GM23248 (cell line): ENCODE results near the gene PEPD. TPM values are rescaled to one million over a fixed set of nuclear protein-coding genes. Genes with fewer than 3 reads are reported as not detected.
"Not testable (repeated sequence)": the region's sequence is repeated elsewhere in the genome, so short reads cannot be mapped to it uniquely, and the experiment has no call there.

Source experiments
- DNase-seq: peaks from one replicate; pipeline ENCODE4 v3.0.0-alpha.2; 2015
- H2AFZ ChIP-seq: fragments of 200-600 bp; sonication (generic); 2 replicates; pipeline ENCODE4 v1.6.1; 2016; ENCODE audit warnings: antibody characterized with exemption
- H3F3A ChIP-seq: fragments of 200-600 bp; sonication (generic); 2 replicates; pipeline ENCODE4 v1.6.1; 2016; ENCODE audit warnings: mild to moderate bottlenecking, antibody characterized with exemption, mixed run types; ENCODE audit not compliant: insufficient read depth
- H3K27ac ChIP-seq: fragments of 200-600 bp; sonication (generic); 2 replicates; pipeline ENCODE4 v1.5.1; 2016; ENCODE audit warnings: mild to moderate bottlenecking
- H3K27me3 ChIP-seq: fragments of 200-600 bp; sonication (generic); replicated peaks from 2 replicates; pipeline ENCODE4 v1.6.1; 2016; ENCODE audit warnings: mild to moderate bottlenecking; ENCODE audit not compliant: insufficient read depth
- H3K36me3 ChIP-seq: fragments of 200-600 bp; sonication (generic); 2 replicates; pipeline ENCODE4 v1.6.1; 2016; ENCODE audit warnings: low read depth, mild to moderate bottlenecking
- H3K4me1 ChIP-seq: fragments of 200-600 bp; sonication (generic); 2 replicates; pipeline ENCODE4 v1.6.1; 2016; ENCODE audit warnings: mild to moderate bottlenecking; ENCODE audit not compliant: insufficient read depth
- H3K4me2 ChIP-seq: fragments of 200-600 bp; sonication (generic); one replicate; pipeline ENCODE4 v1.6.1; 2016; ENCODE audit warnings: mild to moderate bottlenecking; ENCODE audit not compliant: unreplicated experiment
- H3K4me3 ChIP-seq: fragments of 200-600 bp; sonication (generic); 2 replicates; pipeline ENCODE4 v1.5.1; 2016; ENCODE audit warnings: mild to moderate bottlenecking
- H3K79me2 ChIP-seq: fragments of 200-600 bp; sonication (generic); 2 replicates; pipeline ENCODE4 v1.6.1; 2016; ENCODE audit warnings: mild to moderate bottlenecking; ENCODE audit not compliant: insufficient read depth
- H3K9ac ChIP-seq: fragments of 200-600 bp; sonication (generic); 2 replicates; pipeline ENCODE4 v1.6.1; 2016; ENCODE audit warnings: mild to moderate bottlenecking
- H3K9me2 ChIP-seq: fragments of 200-600 bp; sonication (generic); 2 replicates; pipeline ENCODE4 v1.6.1; 2016; ENCODE audit warnings: mixed run types, mild to moderate bottlenecking, moderate library complexity; ENCODE audit not compliant: insufficient read depth
- H3K9me3 ChIP-seq: fragments of 200-600 bp; sonication (generic); one replicate; pipeline ENCODE4 v1.6.1; 2017; ENCODE audit warnings: low read depth
- H4K20me1 ChIP-seq: fragments of 200-600 bp; sonication (generic); 2 replicates; pipeline ENCODE4 v1.6.0; 2016; ENCODE audit not compliant: insufficient read depth
- EZH2 ChIP-seq: fragments of 200-600 bp; sonication (generic); IDR thresholded peaks from 2 replicates; pipeline ENCODE4 v1.6.1; 2018; ENCODE audit warnings: antibody characterized with exemption, mild to moderate bottlenecking; ENCODE audit not compliant: insufficient read depth, poor library complexity, severe bottlenecking
- EZH2phosphoT487 ChIP-seq: fragments of 200-600 bp; sonication (generic); IDR thresholded peaks from 2 replicates; pipeline ENCODE4 v1.6.1; 2018; ENCODE audit warnings: antibody characterized with exemption, moderate library complexity, mild to moderate bottlenecking, low read depth; ENCODE audit not compliant: insufficient read depth
- WGBS, 2 experiments: methylation state at CpG; one replicate each; pipeline ENCODE4 v1.1.6; 2015 to 2017; ENCODE audit warnings: low lambda C conversion rate in 2 of 2, low coverage in 1 of 2; ENCODE audit errors: missing lambda C conversion rate in 2 of 2; 5-methylcytosine and 5-hydroxymethylcytosine counted together
- in situ Hi-C: fragments of 300-500 bp; cut with MboI; formaldehyde crosslinking; loops from 2 replicates; pipeline ENCODE4 v1.15.0; 2020
- polyA plus RNA-seq: library from polyadenylated mRNA; unstranded; fragments of >200 nt; fragmentation: Nextera tagmentation; extraction: Ambion mirVana; gene quantifications from 2 replicates; pipeline ENCODE4 v1.2.1, GENCODE V29; 2016
- total RNA-seq: library from RNA; depleted of rRNA; stranded (reverse); fragments of >200 nt; shearing (Covaris generic); gene quantifications from 2 replicates; pipeline ENCODE4 v1.2.3, GENCODE V29; 2014

The PEPD gene
- total and polyA plus RNA-seq, 2 experiments from 2014 or later, result 54.8 to 86.5 TPM

DNA sequence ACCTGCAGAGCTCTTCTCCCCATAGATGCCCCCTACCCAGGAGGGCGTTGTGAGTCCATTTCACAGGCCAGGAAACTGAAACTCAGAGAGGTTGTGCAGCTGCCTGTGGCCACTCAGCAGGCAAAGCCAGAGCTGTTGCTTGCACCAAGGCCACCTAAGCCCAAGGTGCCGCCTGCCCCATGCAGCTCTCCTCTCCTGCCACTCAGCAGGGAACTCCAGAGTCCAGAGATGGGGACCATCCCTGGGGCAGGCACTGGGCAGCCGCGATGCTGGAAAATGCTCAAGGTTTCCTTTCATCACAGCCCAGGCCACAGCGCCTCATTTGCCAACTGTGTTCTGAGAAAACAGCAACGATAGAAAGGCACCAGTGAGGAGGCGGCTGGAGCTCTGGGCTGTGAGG lies 41.0 kb upstream of the PEPD start:
- TF ChIP-seq EZH2 (no peak), EZH2phosphoT487 (no peak)
- Histone ChIP-seq H3K9ac (no peak overlapping the region), H3F3A (no peaks in the 10 kb centered on the region), H4K20me1 (no peaks in the 10 kb centered on the region), H3K36me3 (no peaks in the 10 kb centered on the region), H3K9me3 (no peaks in the 10 kb centered on the region), H3K27ac (no peak overlapping the region), H3K4me3 (no peak overlapping the region), H2AFZ (no peak overlapping the region), H3K4me2 (no peak overlapping the region), H3K79me2 (no peaks in the 10 kb centered on the region), H3K4me1 (no peaks in the 10 kb centered on the region), H3K9me2 (no peaks in the 10 kb centered on the region), H3K27me3 (no peaks in the 10 kb centered on the region)
- WGBS, 2 experiments, result 49 to 51% methylated on average over 7 of the region's 7 CpGs
- DNase-seq, result no peak
- in situ Hi-C loops, result no loop called here

DNA sequence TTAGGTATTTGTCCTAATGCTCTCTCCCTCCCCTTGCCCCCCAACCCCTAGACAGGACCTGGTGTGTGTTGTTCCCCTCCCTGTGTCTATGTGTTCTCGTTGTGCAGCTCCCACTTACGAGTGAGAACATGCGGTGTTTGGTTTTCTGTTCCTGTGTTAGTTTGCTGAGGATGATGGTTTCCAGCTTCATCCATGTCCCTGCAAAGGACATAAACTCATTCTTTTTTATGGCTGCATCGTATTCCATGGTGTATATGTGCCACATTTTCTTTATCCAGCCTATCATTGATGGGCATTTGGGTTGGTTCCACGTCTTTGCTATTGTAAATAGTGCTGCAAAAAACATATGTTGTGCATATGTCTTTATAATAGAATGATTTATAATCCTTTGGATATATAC lies 40.1 kb upstream of the PEPD start:
- DNase-seq, H3K9me2 ChIP-seq, H3K27me3 ChIP-seq, H3K9me3 ChIP-seq, H3K9ac ChIP-seq, H2AFZ ChIP-seq, H3K27ac ChIP-seq, in situ Hi-C loops, H3K4me3 ChIP-seq, H4K20me1 ChIP-seq, H3K79me2 ChIP-seq, H3F3A ChIP-seq, H3K36me3 ChIP-seq, H3K4me2 ChIP-seq, H3K4me1 ChIP-seq: not testable (repeated sequence)
- WGBS, 2 experiments, result 28 to 36% methylated on average over 5 of the region's 5 CpGs

DNA sequence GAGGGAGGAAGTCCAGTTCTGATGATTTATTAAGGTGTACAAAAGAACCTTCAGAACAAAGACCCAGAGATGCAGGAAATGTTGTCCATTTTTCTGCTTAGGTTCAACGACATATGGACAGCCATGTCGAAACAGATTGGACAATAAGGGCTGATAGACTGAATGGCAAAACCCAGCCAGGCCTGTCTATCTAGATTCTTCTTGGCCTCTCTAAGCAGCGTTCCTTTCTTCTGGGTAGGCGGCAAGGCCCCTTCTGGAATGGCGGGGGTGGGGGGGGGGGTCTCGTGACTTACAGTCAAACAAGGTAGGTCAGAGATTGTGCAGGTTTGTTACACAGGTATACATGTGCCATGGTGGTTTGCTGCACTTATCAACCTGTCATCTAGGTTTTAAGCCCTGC lies 39.7 kb upstream of the PEPD start:
- in situ Hi-C loops, result no loop called here
- Histone ChIP-seq H3K36me3 (no peaks in the 10 kb centered on the region), H4K20me1 (no peaks in the 10 kb centered on the region), H3F3A (no peaks in the 10 kb centered on the region), H3K9ac (no peak overlapping the region), H2AFZ (no peak overlapping the region), H3K4me1 (no peaks in the 10 kb centered on the region), H3K9me3 (no peaks in the 10 kb centered on the region), H3K9me2 (no peaks in the 10 kb centered on the region), H3K79me2 (no peaks in the 10 kb centered on the region), H3K27ac (no peak overlapping the region), H3K4me2 (no peak overlapping the region), H3K27me3 (no peaks in the 10 kb centered on the region), H3K4me3 (no peak overlapping the region)
- DNase-seq, result no peak
- TF ChIP-seq EZH2phosphoT487 (no peak), EZH2 (no peak)
- WGBS, 2 experiments, result 48 to 58% methylated on average over 6 of the region's 6 CpGs

DNA sequence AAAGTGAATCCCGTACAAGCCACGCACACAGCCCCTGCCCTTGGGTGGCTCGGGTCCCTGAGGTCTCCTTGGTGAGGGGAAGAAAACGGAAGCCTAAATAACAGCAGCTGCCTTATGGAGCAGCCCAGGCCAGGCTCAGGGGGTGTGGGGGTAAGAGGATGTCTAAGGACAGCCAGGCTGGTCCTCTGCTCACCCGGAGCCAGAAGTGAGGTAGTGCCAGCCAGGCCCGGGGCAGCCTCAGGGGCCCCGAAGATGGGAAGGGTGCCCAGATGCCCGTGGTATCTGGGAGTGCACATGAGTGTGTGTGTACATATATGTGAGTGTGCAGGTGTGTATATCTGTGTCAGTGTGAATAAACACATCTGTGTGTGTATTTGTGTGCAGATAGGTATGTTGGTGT lies 38.4 kb upstream of the PEPD start:
- DNase-seq, result no peak
- no peak overlapping the region for H3K9ac ChIP-seq
- H3K27ac ChIP-seq, result no peak overlapping the region
- no peak overlapping the region for H3K4me2 ChIP-seq
- no peak for TF ChIP-seq EZH2
- TF ChIP-seq EZH2phosphoT487, result no peak
- no peaks in the 10 kb centered on the region for H3K9me3 ChIP-seq
- no peaks in the 10 kb centered on the region for H3K79me2 ChIP-seq
- in situ Hi-C loops, result no loop called here
- H3F3A ChIP-seq, result no peaks in the 10 kb centered on the region
- no peak overlapping the region for H3K4me3 ChIP-seq
- no peaks in the 10 kb centered on the region for H3K4me1 ChIP-seq
- H3K36me3 ChIP-seq, result no peaks in the 10 kb centered on the region
- no peaks in the 10 kb centered on the region for H3K9me2 ChIP-seq
- no peak overlapping the region for H2AFZ ChIP-seq
- H4K20me1 ChIP-seq, result no peaks in the 10 kb centered on the region
- WGBS, 2 experiments, result 49 to 65% methylated on average over 8 of the region's 8 CpGs
- H3K27me3 ChIP-seq, result no peaks in the 10 kb centered on the region

DNA sequence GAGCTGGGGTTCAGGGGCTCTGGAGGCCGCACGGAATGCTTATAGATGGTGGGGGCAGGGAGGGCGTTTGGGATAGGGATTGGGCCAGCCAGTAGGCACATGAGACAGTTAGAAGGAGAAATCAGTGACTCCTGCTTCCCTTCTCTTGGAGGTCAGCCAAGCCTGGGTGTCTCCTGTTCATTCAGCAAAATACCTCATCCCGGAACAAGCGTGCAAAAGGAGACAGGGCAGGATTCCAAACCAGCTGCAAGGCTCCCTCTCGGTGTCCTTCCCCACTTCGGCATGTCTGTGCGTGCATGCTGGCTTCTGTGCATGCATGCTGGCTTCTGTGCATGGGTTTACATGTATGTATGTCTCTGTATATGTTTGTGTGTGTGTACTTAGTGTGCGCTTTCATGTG lies 37.3 kb upstream of the PEPD start:
- no peak for TF ChIP-seq EZH2phosphoT487
- no peaks in the 10 kb centered on the region for H3K36me3 ChIP-seq
- H3K9ac ChIP-seq, result no peak overlapping the region
- H3K79me2 ChIP-seq, result no peaks in the 10 kb centered on the region
- H3K27ac ChIP-seq, result no peak overlapping the region
- H2AFZ ChIP-seq, result no peak overlapping the region
- H3K27me3 ChIP-seq, result no peaks in the 10 kb centered on the region
- DNase-seq, result peak; percentile 14
- no peaks in the 10 kb centered on the region for H3K9me2 ChIP-seq
- H3K4me2 ChIP-seq, result no peak overlapping the region
- in situ Hi-C loops, result no loop called here
- H3K9me3 ChIP-seq, result no peaks in the 10 kb centered on the region
- H3F3A ChIP-seq, result no peaks in the 10 kb centered on the region
- 18 to 20% methylated on average over 7 to 9 of the region's 9 CpGs for WGBS, 2 experiments
- no peak overlapping the region for H3K4me3 ChIP-seq
- no peaks in the 10 kb centered on the region for H4K20me1 ChIP-seq
- H3K4me1 ChIP-seq, result no peaks in the 10 kb centered on the region
